Naive thymus-derived CD8-positive, alpha-beta T cell (primary cell): ENCODE results near the gene ALK. TPM values are rescaled to one million over a fixed set of nuclear protein-coding genes. Genes with fewer than 3 reads are reported as not detected.

Source experiments
- ATAC-seq, 2 donors: fragments of 150-1000 bp; cut with Tn5 transposase in 1 of 2; sonication (Bioruptor Pico), chemical (Tn5 transposase) in 1 of 2; 1 replicate in 1 of 2; 2 replicates in 1 of 2; pipeline ENCODE4 v1.10.0; 2021; ENCODE audit warnings: mild to moderate bottlenecking in 2 of 2, moderate library complexity in 2 of 2
- POLR2A ChIA-PET: fragments of 350-600 bp; sonication (Branson Sonifier 250); formaldehyde crosslinking; loops from one replicate; lab custom pipeline; 2021; ENCODE audit warnings: antibody characterized with exemption; lab: Charles Lee
- DNase-seq, 10 donors: peaks; one replicate each; pipeline versions ENCODE4 v3.0.0 to v3.0.0-alpha.2; 2020 to 2022
- H3K27ac Mint-ChIP-seq, 10 donors: one replicate each; pipeline ENCODE4 v1.8.0; 2020 to 2022; ENCODE audit warnings: mild to moderate bottlenecking in 10 of 10, mixed read lengths in 10 of 10, moderate library complexity in 4 of 10, inconsistent platforms in 1 of 10
- H3K27me3 Mint-ChIP-seq, 5 donors: one replicate each; pipeline ENCODE4 v1.8.0; 2021 to 2022; ENCODE audit warnings: mixed read lengths in 5 of 5
- H3K36me3 Mint-ChIP-seq, 3 donors: one replicate each; pipeline ENCODE4 v1.8.0; 2020 to 2022; ENCODE audit warnings: mixed read lengths in 3 of 3, mild to moderate bottlenecking in 2 of 3, inconsistent platforms in 1 of 3
- H3K4me1 Mint-ChIP-seq, 4 donors: one replicate each; pipeline ENCODE4 v1.8.0; 2021 to 2022; ENCODE audit warnings: mixed read lengths in 4 of 4
- H3K4me3 Mint-ChIP-seq, 10 donors: one replicate each; pipeline ENCODE4 v1.8.0; 2020 to 2022; ENCODE audit warnings: mild to moderate bottlenecking in 10 of 10, mixed read lengths in 10 of 10, moderate library complexity in 6 of 10, inconsistent platforms in 1 of 10
- H3K9me3 Mint-ChIP-seq, 9 donors: one replicate each; pipeline ENCODE4 v1.8.0; 2020 to 2022; ENCODE audit warnings: mixed read lengths in 9 of 9, mild to moderate bottlenecking in 3 of 9, inconsistent platforms in 1 of 9, moderate library complexity in 1 of 9
- polyA plus RNA-seq, 3 donors: library from polyadenylated mRNA; unstranded; fragments of 300-500 nt; fragmentation: Illumina TruSeq; gene quantifications; one replicate each; pipeline ENCODE4 v1.2.3, GENCODE V29; 2021
- total RNA-seq, 8 experiments: library from RNA in 2 of 8; stranded (reverse) in 2 of 8; gene quantifications; one replicate each; pipeline ENCODE4 v1.2.3 and lab custom pipeline; 2021 to 2026

Gene ALK
- total and polyA plus RNA-seq, 5 experiments from 2014 or later, result 0.10 TPM; not detected in 4

- Mint-ChIP-seq H3K27ac (peak overlapping the region in 1 of 10 donors; percentile 7), H3K9me3 (no peaks in the 10 kb centered on the region), H3K4me3 (no peak overlapping the region), H3K27me3 (no peaks in the 10 kb centered on the region), H3K36me3 (no peaks in the 10 kb centered on the region), H3K4me1 (peaks cover 0 to 4% (median under 1%) of the 10 kb centered on the region in 4 donors)
- POLR2A ChIA-PET, result no interaction called here
- DNase-seq, result peak in 1 of 10 donors; percentile 14
- no peak for ATAC-seq
Measured at GRCh38 chr2:29218071-29218470, 703.3 kb downstream of the ALK start.

GRCh38 chr2:29216609-29216909, 704.8 kb downstream of the ALK start:
- Mint-ChIP-seq H3K4me1 (peaks cover 0 to 6% (median 2%) of the 10 kb centered on the region in 4 donors), H3K36me3 (peaks cover 0 to 3% (median 0%) of the 10 kb centered on the region in 3 donors), H3K9me3 (no peaks in the 10 kb centered on the region), H3K4me3 (no peak overlapping the region), H3K27ac (no peak overlapping the region), H3K27me3 (no peaks in the 10 kb centered on the region)
- DNase-seq (no peak), ATAC-seq (no peak)
- POLR2A ChIA-PET, result no interaction called here

- H3K9me3 Mint-ChIP-seq, result no peaks in the 10 kb centered on the region
- no peaks in the 10 kb centered on the region for H3K27me3 Mint-ChIP-seq
- peaks cover 0 to 3% (median 0%) of the 10 kb centered on the region in 3 donors for H3K36me3 Mint-ChIP-seq
- POLR2A ChIA-PET, result no interaction called here
- DNase-seq, result no peak
- H3K4me3 Mint-ChIP-seq, result no peak overlapping the region
- peaks cover 0 to 6% (median 2%) of the 10 kb centered on the region in 4 donors for H3K4me1 Mint-ChIP-seq
- ATAC-seq, result no peak
- H3K27ac Mint-ChIP-seq, result no peak overlapping the region
Measured at GRCh38 chr2:29215739-29216608, 705.4 kb downstream of the ALK start.

- POLR2A ChIA-PET, result no interaction called here
- no peak for ATAC-seq
- no peaks in the 10 kb centered on the region for H3K9me3 Mint-ChIP-seq
- no peak overlapping the region for H3K4me3 Mint-ChIP-seq
- no peak overlapping the region for H3K27ac Mint-ChIP-seq
- H3K36me3 Mint-ChIP-seq, result peaks cover 0 to 3% (median 0%) of the 10 kb centered on the region in 3 donors
- H3K4me1 Mint-ChIP-seq, result peaks cover 0 to 6% (median 2%) of the 10 kb centered on the region in 4 donors
- no peaks in the 10 kb centered on the region for H3K27me3 Mint-ChIP-seq
- DNase-seq, result no peak
Measured at GRCh38 chr2:29215073-29215472, 706.3 kb downstream of the ALK start.

DNA sequence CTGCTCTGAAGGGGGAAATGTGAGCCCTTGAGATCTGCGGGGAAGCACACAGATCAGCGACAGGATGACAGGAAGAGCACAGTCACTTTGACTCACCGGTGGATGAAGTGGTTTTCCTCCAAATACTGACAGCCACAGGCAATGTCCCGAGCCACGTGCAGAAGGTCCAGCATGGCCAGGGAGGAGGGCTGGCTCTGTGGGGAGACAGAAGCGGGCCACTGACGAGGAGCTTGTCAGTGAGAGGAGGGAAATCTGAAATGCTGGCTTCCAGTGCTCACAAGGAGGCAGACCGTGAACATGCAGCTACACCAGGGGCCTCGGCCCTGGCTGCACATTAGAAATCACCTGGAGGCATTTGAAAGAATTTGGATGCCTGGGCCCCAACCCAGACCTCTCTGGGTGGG, 707.5 kb downstream of the ALK start:
- no peak for DNase-seq
- Mint-ChIP-seq H3K4me1 (peaks cover 0 to 6% (median 2%) of the 10 kb centered on the region in 4 donors), H3K9me3 (no peaks in the 10 kb centered on the region), H3K36me3 (peaks cover 0 to 3% (median 0%) of the 10 kb centered on the region in 3 donors), H3K27me3 (no peaks in the 10 kb centered on the region), H3K27ac (peak overlapping the region in 3 of 10 donors; percentile 49 to 73 (median 66)), H3K4me3 (no peak overlapping the region)
- no peak for ATAC-seq
- POLR2A ChIA-PET, result no interaction called here

DNA sequence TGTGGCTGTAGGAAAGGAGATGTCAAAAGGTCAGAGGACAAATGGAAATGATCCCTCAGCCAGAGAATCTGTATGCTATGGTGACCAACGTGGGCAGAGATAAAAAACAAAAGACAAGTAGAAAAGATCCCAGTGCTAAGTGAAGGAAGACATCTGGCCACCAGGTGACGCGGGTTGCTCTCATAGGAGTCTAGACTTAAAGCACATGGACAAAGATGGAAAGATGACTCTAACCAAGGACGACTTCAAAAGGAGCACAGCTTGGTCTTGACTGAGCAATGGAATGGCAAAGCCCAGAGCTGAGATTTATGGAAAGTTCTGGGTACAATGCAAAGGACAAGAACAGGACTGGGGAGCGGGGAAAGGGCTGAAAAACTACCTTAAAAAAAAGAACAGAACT, 709.4 kb downstream of the ALK start:
- DNase-seq (no peak), ATAC-seq (no peak)
- peaks cover 0 to 9% (median 3%) of the 10 kb centered on the region in 3 donors for H3K36me3 Mint-ChIP-seq
- H3K4me1 Mint-ChIP-seq, result peaks cover 0 to 6% (median 2%) of the 10 kb centered on the region in 4 donors
- no peaks in the 10 kb centered on the region for H3K27me3 Mint-ChIP-seq
- no peak overlapping the region for H3K27ac Mint-ChIP-seq
- H3K9me3 Mint-ChIP-seq, result no peaks in the 10 kb centered on the region
- POLR2A ChIA-PET, result no interaction called here
- no peak overlapping the region for H3K4me3 Mint-ChIP-seq

DNA sequence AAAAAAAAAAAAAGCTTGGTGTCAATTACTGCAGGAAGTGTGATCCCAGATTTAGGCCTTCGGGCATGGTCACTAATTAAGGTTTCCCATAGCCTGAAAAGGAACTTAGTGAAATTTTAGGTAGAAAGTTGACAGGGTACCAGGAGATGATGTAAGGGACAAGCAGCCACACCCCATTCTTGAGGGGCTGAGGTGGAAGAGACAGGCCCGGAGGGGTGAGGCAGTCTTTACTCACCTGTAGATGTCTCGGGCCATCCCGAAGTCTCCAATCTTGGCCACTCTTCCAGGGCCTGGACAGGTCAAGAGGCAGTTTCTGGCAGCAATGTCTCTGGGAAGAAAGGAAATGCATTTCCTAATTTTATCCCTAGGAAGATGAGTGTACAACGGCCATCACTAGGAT, 711.8 kb downstream of the ALK start:
- H3K27ac Mint-ChIP-seq, result no peak overlapping the region
- peaks cover 0 to 6% (median 3%) of the 10 kb centered on the region in 4 donors for H3K4me1 Mint-ChIP-seq
- ATAC-seq (no peak), DNase-seq (no peak)
- H3K36me3 Mint-ChIP-seq, result peaks cover 0 to 21% (median 3%) of the 10 kb centered on the region in 3 donors
- H3K27me3 Mint-ChIP-seq, result no peaks in the 10 kb centered on the region
- POLR2A ChIA-PET, result no interaction called here
- H3K4me3 Mint-ChIP-seq, result no peak overlapping the region
- H3K9me3 Mint-ChIP-seq, result no peaks in the 10 kb centered on the region

DNA sequence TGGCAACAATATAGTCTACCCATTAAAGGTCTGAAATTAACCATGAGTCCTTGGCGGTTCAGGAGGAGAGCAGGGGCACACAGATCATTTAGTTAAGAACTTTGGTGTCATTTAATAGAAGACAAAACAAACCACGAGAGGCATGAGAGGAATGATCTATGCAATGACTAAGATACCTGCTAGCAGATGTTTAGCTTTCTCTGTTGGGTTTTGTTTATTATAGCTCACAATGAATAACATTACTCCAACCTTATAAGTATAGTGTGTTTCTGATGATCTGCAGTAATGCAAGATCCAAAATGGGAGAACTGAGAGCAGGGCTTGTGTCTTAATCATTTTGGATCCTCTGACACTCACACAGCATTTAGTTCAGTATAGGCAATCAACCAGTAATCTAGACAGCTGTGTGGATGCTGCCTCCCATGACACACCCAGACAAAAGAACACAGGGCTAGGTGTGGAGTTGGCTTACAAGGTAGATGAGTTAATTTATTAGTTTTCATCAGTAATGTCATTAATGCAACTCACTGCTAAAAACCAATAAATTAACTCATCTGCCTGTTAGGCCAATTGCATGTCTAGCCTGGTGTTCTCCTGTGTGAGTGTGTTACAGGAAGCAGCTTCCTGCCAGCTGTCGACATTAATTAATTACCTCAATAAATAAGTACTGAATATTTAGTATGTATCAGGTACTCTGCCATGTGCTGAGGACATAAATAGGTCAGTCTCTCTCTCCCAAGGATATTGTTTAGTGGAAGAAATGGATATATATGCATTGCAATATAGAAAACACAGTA, 713.8 kb downstream of the ALK start:
- ATAC-seq, result no peak
- peaks cover 0 to 5% (median 1%) of the 10 kb centered on the region in 4 donors for H3K4me1 Mint-ChIP-seq
- DNase-seq, result no peak
- peak overlapping the region in 2 of 10 donors; percentile 21 to 41 for H3K27ac Mint-ChIP-seq
- H3K4me3 Mint-ChIP-seq, result no peak overlapping the region
- no peaks in the 10 kb centered on the region for H3K27me3 Mint-ChIP-seq
- H3K36me3 Mint-ChIP-seq, result peaks cover 0 to 32% (median 3%) of the 10 kb centered on the region in 3 donors
- POLR2A ChIA-PET, result no interaction called here
- no peaks in the 10 kb centered on the region for H3K9me3 Mint-ChIP-seq

DNA sequence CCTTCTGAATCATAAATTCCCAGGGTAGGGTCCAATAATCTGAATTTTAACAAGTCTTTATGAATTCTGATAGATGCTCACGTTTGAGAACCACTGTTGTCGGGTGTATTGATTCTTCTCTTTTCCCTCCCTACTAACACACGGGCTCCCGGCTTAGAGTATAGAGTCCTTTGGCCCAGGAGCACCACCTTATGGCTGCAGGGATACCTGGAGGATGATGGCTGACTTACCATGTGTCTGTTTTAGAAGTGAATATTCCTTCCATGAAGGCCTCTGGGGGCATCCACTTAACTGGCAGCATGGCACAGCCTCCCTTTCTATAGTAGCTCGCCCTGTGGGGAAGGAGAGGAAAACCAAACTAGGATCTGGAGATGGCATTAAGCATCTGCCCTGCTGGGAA, 714.4 kb downstream of the ALK start:
- Mint-ChIP-seq H3K27me3 (no peaks in the 10 kb centered on the region), H3K4me1 (peaks cover 0 to 2% (median under 1%) of the 10 kb centered on the region in 4 donors), H3K4me3 (no peak overlapping the region), H3K36me3 (peaks cover 0 to 33% (median 3%) of the 10 kb centered on the region in 3 donors), H3K27ac (peak overlapping the region in 2 of 10 donors; percentile 39 to 41), H3K9me3 (no peaks in the 10 kb centered on the region)
- no peak for DNase-seq
- no peak for ATAC-seq
- POLR2A ChIA-PET, result no interaction called here

GRCh38 chr2:29202819-29203495, 718.4 kb downstream of the ALK start:
- ATAC-seq, result no peak
- POLR2A ChIA-PET, result no interaction called here
- DNase-seq, result no peak
- Mint-ChIP-seq H3K4me1 (peaks cover 0 to 2% (median 0%) of the 10 kb centered on the region in 4 donors), H3K9me3 (no peaks in the 10 kb centered on the region), H3K27me3 (no peaks in the 10 kb centered on the region), H3K36me3 (peaks cover 0 to 31% (median 0%) of the 10 kb centered on the region in 3 donors), H3K27ac (no peak overlapping the region), H3K4me3 (no peak overlapping the region)

DNA sequence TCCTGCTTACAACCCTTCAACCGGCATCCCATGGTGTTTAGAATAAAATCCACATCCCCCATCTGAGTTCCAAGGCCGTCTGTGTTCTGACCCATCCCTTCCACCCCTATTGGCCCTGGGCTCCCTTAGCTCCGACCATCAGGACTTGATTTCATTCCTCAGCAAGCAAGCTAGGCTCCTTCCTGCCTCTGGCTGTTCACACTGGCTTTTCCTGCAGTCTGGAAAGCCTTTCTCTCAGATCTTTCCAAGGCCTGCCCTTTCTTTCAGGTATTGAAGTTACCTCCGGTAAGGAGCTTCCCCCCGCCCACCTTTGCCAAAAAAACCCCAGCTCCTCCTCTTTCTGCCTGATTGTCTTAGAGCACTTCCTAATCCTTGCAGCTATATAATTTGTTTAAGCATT, 719.4 kb downstream of the ALK start:
- Mint-ChIP-seq H3K36me3 (peaks cover 0 to 27% (median 0%) of the 10 kb centered on the region in 3 donors), H3K27ac (no peak overlapping the region), H3K9me3 (no peaks in the 10 kb centered on the region), H3K27me3 (no peaks in the 10 kb centered on the region), H3K4me1 (peaks cover 0 to 2% (median under 1%) of the 10 kb centered on the region in 4 donors), H3K4me3 (no peak overlapping the region)
- ATAC-seq (no peak), DNase-seq (no peak)
- POLR2A ChIA-PET, result no interaction called here
